Kidney (tissue), 14 donors: ENCODE measurements around the gene SYTL5. TPM values are rescaled to one million over a fixed set of nuclear protein-coding genes. Genes with fewer than 3 reads are reported as not detected.

Experiments used
- DNase-seq, 5 donors: peaks; one replicate each; pipeline ENCODE4 v3.0.0-alpha.2; 2013 to 2020
- FAIRE-seq: peaks from 2 replicates; lab custom pipeline; 2012; peaks lifted over from hg19 to GRCh38; lab: Jason Lieb, UNC
- H3K27ac ChIP-seq, 2 donors: one replicate each; pipeline ENCODE4 v1.7.0; 2013; ENCODE audit warnings: low read depth in 2 of 2, low read length in 2 of 2, inconsistent platforms in 1 of 2
- H3K27me3 ChIP-seq: one replicate; pipeline ENCODE4 v1.7.1; 2013; ENCODE audit warnings: low read length, inconsistent platforms; ENCODE audit not compliant: control insufficient read depth, insufficient read depth
- H3K36me3 ChIP-seq, 3 donors: one replicate each; pipeline versions ENCODE4 v1.7.0 to v1.7.1; 2013; ENCODE audit warnings: low read length in 3 of 3, control low read depth in 1 of 3, inconsistent platforms in 1 of 3; ENCODE audit not compliant: insufficient read depth in 3 of 3, control insufficient read depth in 2 of 3
- H3K4me1 ChIP-seq, 3 donors: one replicate each; pipeline versions ENCODE4 v1.7.0 to v1.7.1; 2013; ENCODE audit warnings: low read length in 3 of 3, inconsistent platforms in 1 of 3, low read depth in 1 of 3; ENCODE audit not compliant: control insufficient read depth in 2 of 3, insufficient read depth in 2 of 3
- H3K4me3 ChIP-seq, 3 donors: one replicate each; pipeline versions ENCODE4 v1.7.0 to v1.8.1; 2013; ENCODE audit warnings: low read length in 3 of 3, control low read depth in 1 of 3, inconsistent platforms in 1 of 3
- H3K9ac ChIP-seq, 3 donors: one replicate each; pipeline versions ENCODE4 v1.7.0 to v1.7.1; 2013; ENCODE audit warnings: low read length in 3 of 3, control low read depth in 1 of 3, inconsistent platforms in 1 of 3
- H3K9me3 ChIP-seq, 3 donors: one replicate each; pipeline versions ENCODE4 v1.7.0 to v1.7.1; 2013; ENCODE audit warnings: low read length in 3 of 3, control low read depth in 1 of 3, inconsistent platforms in 1 of 3; ENCODE audit not compliant: control insufficient read depth in 2 of 3, insufficient read depth in 1 of 3
- intact Hi-C: fragments of 100-400 bp; cut with DNase I; formaldehyde crosslinking; loops from one replicate; pipeline ENCODE4 v1.11.1; 2022
- polyA plus RNA-seq: library from polyadenylated mRNA; stranded (reverse); fragments of 350-450 nt; fragmentation: Illumina TruSeq; extraction: RNeasy Lipid Tissue Mini Kit (QIAGEN cat#74804); gene quantifications from one replicate; pipeline ENCODE4 v1.2.3, GENCODE V29; 2014; ENCODE audit warnings: low read depth, low replicate concordance; ENCODE audit not compliant: insufficient read depth
- total RNA-seq: library from RNA; stranded (reverse); fragmentation: NEBNext Ultra II Directional; extraction: Animal tissue kit (Norgen Biotek cat#: 25700); gene quantifications from one replicate; pipeline ENCODE4 v1.2.1, GENCODE V29; 2021
- TF ChIP-seq, protein P1 (sequence below): IDR thresholded peaks from 3 replicates; pipeline ENCODE4 v1.5.1; 2012; ENCODE audit warnings: mild to moderate bottlenecking, moderate library complexity, borderline replicate concordance; ENCODE audit not compliant: insufficient read depth; ENCODE audit errors: extremely low read depth
- donor health status: control.
- donor health status: control.
- donor health status: control.
- donor health status: control.
- donor health status: control.
- donor health status: DM: yes; HTN: yes; CAD: no.
- donor health status: Normal renal cell carcinoma (clear cell type).

The SYTL5 gene
- total and polyA plus RNA-seq, 2 donors from 2014 or later = 0.65 to 0.69 TPM

DNA sequence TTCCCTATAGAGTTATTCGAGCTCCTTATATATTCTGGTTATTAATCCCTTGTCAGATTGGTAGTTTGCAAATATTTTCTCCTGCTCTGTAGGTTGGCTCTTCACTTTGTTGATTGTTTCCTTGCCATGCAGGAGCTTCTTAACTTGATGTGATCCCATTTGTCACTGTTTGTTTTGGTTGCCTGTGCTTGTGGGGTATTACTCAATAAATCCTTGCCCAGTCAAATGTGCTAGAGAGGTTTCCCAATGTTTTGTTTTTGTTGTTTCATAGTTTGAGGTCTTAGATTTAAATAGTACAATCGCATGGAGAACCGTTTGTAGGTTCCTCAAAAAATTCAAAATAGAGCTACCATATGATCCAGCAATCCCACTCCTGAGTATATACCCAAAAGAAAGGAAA lies 2.3 kb upstream of the SYTL5 start:
- Histone ChIP-seq H3K27me3 (no peaks in the 10 kb centered on the region), H3K36me3 (no peaks in the 10 kb centered on the region), H3K27ac (no peak overlapping the region), H3K4me3 (no peak overlapping the region), H3K9ac (no peak overlapping the region), H3K4me1 (no peaks in the 10 kb centered on the region), H3K9me3 (no peaks in the 10 kb centered on the region)
- DNase-seq (no peak), FAIRE-seq (no peak)
- intact Hi-C loops = no loop called here
- TF ChIP-seq, protein P1, sequence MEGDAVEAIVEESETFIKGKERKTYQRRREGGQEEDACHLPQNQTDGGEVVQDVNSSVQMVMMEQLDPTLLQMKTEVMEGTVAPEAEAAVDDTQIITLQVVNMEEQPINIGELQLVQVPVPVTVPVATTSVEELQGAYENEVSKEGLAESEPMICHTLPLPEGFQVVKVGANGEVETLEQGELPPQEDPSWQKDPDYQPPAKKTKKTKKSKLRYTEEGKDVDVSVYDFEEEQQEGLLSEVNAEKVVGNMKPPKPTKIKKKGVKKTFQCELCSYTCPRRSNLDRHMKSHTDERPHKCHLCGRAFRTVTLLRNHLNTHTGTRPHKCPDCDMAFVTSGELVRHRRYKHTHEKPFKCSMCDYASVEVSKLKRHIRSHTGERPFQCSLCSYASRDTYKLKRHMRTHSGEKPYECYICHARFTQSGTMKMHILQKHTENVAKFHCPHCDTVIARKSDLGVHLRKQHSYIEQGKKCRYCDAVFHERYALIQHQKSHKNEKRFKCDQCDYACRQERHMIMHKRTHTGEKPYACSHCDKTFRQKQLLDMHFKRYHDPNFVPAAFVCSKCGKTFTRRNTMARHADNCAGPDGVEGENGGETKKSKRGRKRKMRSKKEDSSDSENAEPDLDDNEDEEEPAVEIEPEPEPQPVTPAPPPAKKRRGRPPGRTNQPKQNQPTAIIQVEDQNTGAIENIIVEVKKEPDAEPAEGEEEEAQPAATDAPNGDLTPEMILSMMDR = no peak

GRCh38 chrX:38006778-38007177 lies 425 bp downstream of the SYTL5 start:
- H3K4me1 ChIP-seq = no peaks in the 10 kb centered on the region
- H3K9me3 ChIP-seq = no peaks in the 10 kb centered on the region
- no peak overlapping the region for H3K4me3 ChIP-seq
- no peaks in the 10 kb centered on the region for H3K27me3 ChIP-seq
- no peak for DNase-seq
- intact Hi-C loops = no loop called here
- FAIRE-seq = no peak
- H3K9ac ChIP-seq = no peak overlapping the region
- H3K36me3 ChIP-seq = no peaks in the 10 kb centered on the region
- TF ChIP-seq, protein P1 = no peak
- no peak overlapping the region for H3K27ac ChIP-seq

DNA sequence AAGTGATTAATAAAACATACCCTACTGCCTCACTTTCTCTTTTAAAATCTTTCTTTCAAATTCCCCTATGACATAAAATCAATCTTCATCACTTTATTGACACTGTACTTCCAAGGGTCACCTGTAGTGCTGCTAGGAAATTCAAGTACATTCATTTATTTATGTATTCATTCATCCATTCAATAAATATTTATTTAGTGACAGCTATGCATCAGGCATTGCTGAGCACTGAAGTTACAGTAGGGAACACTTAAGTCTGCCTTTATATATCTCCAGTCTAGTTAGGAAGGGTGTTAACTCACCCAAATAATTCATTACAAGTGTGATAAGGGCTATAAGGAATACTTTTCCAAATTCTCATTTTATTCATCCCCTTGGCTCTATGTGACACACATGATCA lies 2.3 kb downstream of the SYTL5 start:
- FAIRE-seq (no peak), DNase-seq (no peak)
- intact Hi-C loops = no loop called here
- Histone ChIP-seq H3K9ac (no peak overlapping the region), H3K4me3 (no peak overlapping the region), H3K27me3 (no peaks in the 10 kb centered on the region), H3K27ac (no peak overlapping the region), H3K36me3 (no peaks in the 10 kb centered on the region), H3K9me3 (no peaks in the 10 kb centered on the region), H3K4me1 (no peaks in the 10 kb centered on the region)
- TF ChIP-seq, protein P1 = no peak

GRCh38 chrX:38009641-38010040 lies 3.3 kb downstream of the SYTL5 start:
- FAIRE-seq (no peak), DNase-seq (no peak)
- Histone ChIP-seq H3K4me1 (no peaks in the 10 kb centered on the region), H3K9me3 (no peaks in the 10 kb centered on the region), H3K4me3 (no peak overlapping the region), H3K9ac (no peak overlapping the region), H3K27me3 (no peaks in the 10 kb centered on the region), H3K36me3 (no peaks in the 10 kb centered on the region), H3K27ac (no peak overlapping the region)
- TF ChIP-seq, protein P1 = no peak
- intact Hi-C loops = no loop called here
